ENCODE data around the gene CHMP1B.

DNA sequence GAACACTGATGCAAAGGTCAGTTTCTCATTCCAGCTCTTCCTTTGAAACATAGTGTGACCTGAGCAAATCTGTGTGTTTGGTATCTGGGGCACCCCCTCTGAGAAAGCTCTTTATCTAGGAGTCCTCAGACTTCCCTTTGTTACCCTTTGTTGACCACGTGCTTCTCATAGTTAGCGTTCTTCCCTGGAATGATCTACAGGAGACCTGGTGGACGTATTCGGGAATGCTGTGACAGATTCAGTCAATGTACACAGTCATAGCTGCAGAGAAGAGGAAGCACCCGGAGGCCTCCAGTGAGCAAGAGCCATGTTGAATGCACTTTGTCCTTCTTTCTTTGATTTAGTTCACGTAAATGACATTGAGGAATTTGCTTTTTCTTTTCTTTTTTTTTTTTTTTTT, 10.7 kb upstream of the CHMP1B start:
- TF ChIP-seq, protein P1, sequence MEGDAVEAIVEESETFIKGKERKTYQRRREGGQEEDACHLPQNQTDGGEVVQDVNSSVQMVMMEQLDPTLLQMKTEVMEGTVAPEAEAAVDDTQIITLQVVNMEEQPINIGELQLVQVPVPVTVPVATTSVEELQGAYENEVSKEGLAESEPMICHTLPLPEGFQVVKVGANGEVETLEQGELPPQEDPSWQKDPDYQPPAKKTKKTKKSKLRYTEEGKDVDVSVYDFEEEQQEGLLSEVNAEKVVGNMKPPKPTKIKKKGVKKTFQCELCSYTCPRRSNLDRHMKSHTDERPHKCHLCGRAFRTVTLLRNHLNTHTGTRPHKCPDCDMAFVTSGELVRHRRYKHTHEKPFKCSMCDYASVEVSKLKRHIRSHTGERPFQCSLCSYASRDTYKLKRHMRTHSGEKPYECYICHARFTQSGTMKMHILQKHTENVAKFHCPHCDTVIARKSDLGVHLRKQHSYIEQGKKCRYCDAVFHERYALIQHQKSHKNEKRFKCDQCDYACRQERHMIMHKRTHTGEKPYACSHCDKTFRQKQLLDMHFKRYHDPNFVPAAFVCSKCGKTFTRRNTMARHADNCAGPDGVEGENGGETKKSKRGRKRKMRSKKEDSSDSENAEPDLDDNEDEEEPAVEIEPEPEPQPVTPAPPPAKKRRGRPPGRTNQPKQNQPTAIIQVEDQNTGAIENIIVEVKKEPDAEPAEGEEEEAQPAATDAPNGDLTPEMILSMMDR (conservative IDR thresholded peaks at IDR 0.05 in 1 of 2, IDR thresholded peaks at IDR 0.05 in 1 of 2; ENCODE audit: extremely low read depth in 1 of 2, insufficient read depth in 1 of 2, low read depth in 1 of 2, low read length in 2 of 2): no peak
- no peak for TF ChIP-seq EZH2 (IDR thresholded peaks at IDR 0.05; ENCODE audit: borderline replicate concordance, low read length)

Data from mammary epithelial cell (primary cell).